GM23248 (cell line): ENCODE measurements around the gene PTPRF. TPM values are rescaled to one million over a fixed set of nuclear protein-coding genes. Genes with fewer than 3 reads are reported as not detected.

Experiments used
- DNase-seq: peaks from one replicate; pipeline ENCODE4 v3.0.0-alpha.2; 2015
- H2AFZ ChIP-seq: fragments of 200-600 bp; sonication (generic); 2 replicates; pipeline ENCODE4 v1.6.1; 2016; ENCODE audit warnings: antibody characterized with exemption
- H3F3A ChIP-seq: fragments of 200-600 bp; sonication (generic); 2 replicates; pipeline ENCODE4 v1.6.1; 2016; ENCODE audit warnings: mild to moderate bottlenecking, antibody characterized with exemption, mixed run types; ENCODE audit not compliant: insufficient read depth
- H3K27ac ChIP-seq: fragments of 200-600 bp; sonication (generic); 2 replicates; pipeline ENCODE4 v1.5.1; 2016; ENCODE audit warnings: mild to moderate bottlenecking
- H3K27me3 ChIP-seq: fragments of 200-600 bp; sonication (generic); replicated peaks from 2 replicates; pipeline ENCODE4 v1.6.1; 2016; ENCODE audit warnings: mild to moderate bottlenecking; ENCODE audit not compliant: insufficient read depth
- H3K36me3 ChIP-seq: fragments of 200-600 bp; sonication (generic); 2 replicates; pipeline ENCODE4 v1.6.1; 2016; ENCODE audit warnings: low read depth, mild to moderate bottlenecking
- H3K4me1 ChIP-seq: fragments of 200-600 bp; sonication (generic); 2 replicates; pipeline ENCODE4 v1.6.1; 2016; ENCODE audit warnings: mild to moderate bottlenecking; ENCODE audit not compliant: insufficient read depth
- H3K4me2 ChIP-seq: fragments of 200-600 bp; sonication (generic); one replicate; pipeline ENCODE4 v1.6.1; 2016; ENCODE audit warnings: mild to moderate bottlenecking; ENCODE audit not compliant: unreplicated experiment
- H3K4me3 ChIP-seq: fragments of 200-600 bp; sonication (generic); 2 replicates; pipeline ENCODE4 v1.5.1; 2016; ENCODE audit warnings: mild to moderate bottlenecking
- H3K79me2 ChIP-seq: fragments of 200-600 bp; sonication (generic); 2 replicates; pipeline ENCODE4 v1.6.1; 2016; ENCODE audit warnings: mild to moderate bottlenecking; ENCODE audit not compliant: insufficient read depth
- H3K9ac ChIP-seq: fragments of 200-600 bp; sonication (generic); 2 replicates; pipeline ENCODE4 v1.6.1; 2016; ENCODE audit warnings: mild to moderate bottlenecking
- H3K9me2 ChIP-seq: fragments of 200-600 bp; sonication (generic); 2 replicates; pipeline ENCODE4 v1.6.1; 2016; ENCODE audit warnings: mixed run types, mild to moderate bottlenecking, moderate library complexity; ENCODE audit not compliant: insufficient read depth
- H3K9me3 ChIP-seq: fragments of 200-600 bp; sonication (generic); one replicate; pipeline ENCODE4 v1.6.1; 2017; ENCODE audit warnings: low read depth
- H4K20me1 ChIP-seq: fragments of 200-600 bp; sonication (generic); 2 replicates; pipeline ENCODE4 v1.6.0; 2016; ENCODE audit not compliant: insufficient read depth
- EZH2 ChIP-seq: fragments of 200-600 bp; sonication (generic); IDR thresholded peaks from 2 replicates; pipeline ENCODE4 v1.6.1; 2018; ENCODE audit warnings: antibody characterized with exemption, mild to moderate bottlenecking; ENCODE audit not compliant: insufficient read depth, poor library complexity, severe bottlenecking
- EZH2phosphoT487 ChIP-seq: fragments of 200-600 bp; sonication (generic); IDR thresholded peaks from 2 replicates; pipeline ENCODE4 v1.6.1; 2018; ENCODE audit warnings: antibody characterized with exemption, moderate library complexity, mild to moderate bottlenecking, low read depth; ENCODE audit not compliant: insufficient read depth
- WGBS, 2 experiments: methylation state at CpG; one replicate each; pipeline ENCODE4 v1.1.6; 2015 to 2017; ENCODE audit warnings: low lambda C conversion rate in 2 of 2, low coverage in 1 of 2; ENCODE audit errors: missing lambda C conversion rate in 2 of 2; 5-methylcytosine and 5-hydroxymethylcytosine counted together
- in situ Hi-C: fragments of 300-500 bp; cut with MboI; formaldehyde crosslinking; loops from 2 replicates; pipeline ENCODE4 v1.15.0; 2020
- polyA plus RNA-seq: library from polyadenylated mRNA; unstranded; fragments of >200 nt; fragmentation: Nextera tagmentation; extraction: Ambion mirVana; gene quantifications from 2 replicates; pipeline ENCODE4 v1.2.1, GENCODE V29; 2016
- total RNA-seq: library from RNA; depleted of rRNA; stranded (reverse); fragments of >200 nt; shearing (Covaris generic); gene quantifications from 2 replicates; pipeline ENCODE4 v1.2.3, GENCODE V29; 2014

PTPRF gene
- total and polyA plus RNA-seq, 2 experiments from 2014 or later, result 14.0 to 15.0 TPM

DNA sequence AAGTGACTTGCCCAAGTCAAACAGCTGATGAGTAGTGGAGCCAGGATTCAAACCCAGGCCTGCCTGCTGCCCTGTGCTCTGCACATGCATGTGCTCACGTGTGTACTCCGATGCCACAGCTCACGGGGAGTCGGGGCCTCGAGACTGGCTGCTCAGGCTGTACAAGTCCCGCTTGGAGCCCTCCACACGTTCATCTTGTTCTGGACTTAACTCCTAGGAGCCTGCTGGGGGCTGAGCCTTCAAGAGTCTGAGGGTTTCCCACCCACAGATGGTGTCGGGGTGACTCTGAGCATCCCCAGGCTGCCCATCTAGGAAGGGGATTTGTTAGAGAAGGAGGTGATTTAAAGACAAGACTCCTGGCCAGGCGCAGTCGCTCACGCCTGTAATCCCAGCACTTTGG is 83.5 kb downstream of the PTPRF start:
- H3K4me3 ChIP-seq, result no peak overlapping the region
- WGBS, 2 experiments, result 83 to 89% methylated on average over 11 of the region's 11 CpGs
- TF ChIP-seq EZH2phosphoT487, result no peak
- TF ChIP-seq EZH2, result no peak
- H3K4me1 ChIP-seq, result no peaks in the 10 kb centered on the region
- no peak overlapping the region for H3K9ac ChIP-seq
- H3K27me3 ChIP-seq, result no peaks in the 10 kb centered on the region
- no peaks in the 10 kb centered on the region for H4K20me1 ChIP-seq
- no peak overlapping the region for H3K4me2 ChIP-seq
- DNase-seq, result no peak
- no peaks in the 10 kb centered on the region for H3K36me3 ChIP-seq
- H2AFZ ChIP-seq, result no peak overlapping the region
- H3F3A ChIP-seq, result no peaks in the 10 kb centered on the region
- in situ Hi-C loops, result no loop called here
- no peaks in the 10 kb centered on the region for H3K9me3 ChIP-seq
- no peaks in the 10 kb centered on the region for H3K9me2 ChIP-seq
- H3K79me2 ChIP-seq, result no peaks in the 10 kb centered on the region
- no peak overlapping the region for H3K27ac ChIP-seq

DNA sequence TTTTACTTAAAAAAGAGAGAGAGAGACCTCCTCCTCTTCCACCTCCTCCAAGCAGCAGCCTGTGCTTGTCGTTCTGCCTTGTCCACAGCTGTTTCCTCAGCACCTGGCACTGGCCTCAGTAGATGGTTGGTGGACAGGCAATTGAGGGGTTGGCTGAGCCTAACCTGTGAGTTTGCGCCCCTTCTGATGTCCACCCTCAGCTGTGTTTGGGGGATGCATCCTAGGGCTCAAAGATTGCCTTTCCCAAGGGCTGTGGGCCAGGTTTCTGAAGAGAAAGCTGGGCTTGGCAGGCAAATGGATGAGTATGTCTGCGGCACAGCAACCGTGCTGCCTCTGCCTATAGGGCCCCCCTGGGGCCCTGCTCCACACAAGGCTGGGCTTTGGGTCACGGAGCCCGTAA is 84.2 kb downstream of the PTPRF start:
- H3K9ac ChIP-seq, result no peak overlapping the region
- no peaks in the 10 kb centered on the region for H3K4me1 ChIP-seq
- no peak overlapping the region for H2AFZ ChIP-seq
- no peak overlapping the region for H3K4me2 ChIP-seq
- H3K27ac ChIP-seq, result no peak overlapping the region
- H4K20me1 ChIP-seq, result no peaks in the 10 kb centered on the region
- no peak overlapping the region for H3K4me3 ChIP-seq
- H3F3A ChIP-seq, result no peaks in the 10 kb centered on the region
- WGBS, 2 experiments, result 79 to 83% methylated on average over 6 of the region's 6 CpGs
- H3K9me2 ChIP-seq, result no peaks in the 10 kb centered on the region
- H3K27me3 ChIP-seq, result no peaks in the 10 kb centered on the region
- no peak for TF ChIP-seq EZH2
- in situ Hi-C loops, result no loop called here
- no peaks in the 10 kb centered on the region for H3K9me3 ChIP-seq
- H3K79me2 ChIP-seq, result no peaks in the 10 kb centered on the region
- DNase-seq, result no peak
- H3K36me3 ChIP-seq, result no peaks in the 10 kb centered on the region

DNA sequence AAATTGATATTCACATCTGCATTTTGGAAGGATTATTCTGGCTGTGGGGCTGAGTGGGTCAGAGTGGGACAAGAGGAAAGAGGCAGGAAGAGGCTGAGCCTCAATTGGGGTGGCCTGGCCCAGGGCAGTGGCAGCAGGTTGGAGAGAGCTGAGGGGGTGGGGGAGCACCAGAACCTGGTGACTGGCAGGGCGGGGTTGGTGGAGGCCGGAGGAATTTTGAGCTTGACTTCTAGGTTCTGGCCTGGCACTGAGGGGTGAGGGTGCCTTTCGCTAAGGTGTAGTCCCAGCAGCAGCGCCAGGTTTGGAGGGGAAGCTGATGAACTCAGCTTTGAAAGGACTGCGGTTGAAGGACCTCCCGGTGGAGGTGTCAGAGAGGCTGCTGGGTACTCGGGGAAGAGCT is 85.7 kb downstream of the PTPRF start:
- Histone ChIP-seq H3K4me1 (no peaks in the 10 kb centered on the region), H3K79me2 (no peaks in the 10 kb centered on the region), H3K9me3 (no peaks in the 10 kb centered on the region), H3K9ac (no peak overlapping the region), H3K27me3 (no peaks in the 10 kb centered on the region), H3K4me2 (no peak overlapping the region), H2AFZ (no peak overlapping the region), H3K36me3 (no peaks in the 10 kb centered on the region), H4K20me1 (no peaks in the 10 kb centered on the region), H3K9me2 (no peaks in the 10 kb centered on the region), H3F3A (no peaks in the 10 kb centered on the region), H3K4me3 (no peak overlapping the region), H3K27ac (no peak overlapping the region)
- in situ Hi-C loops, result no loop called here
- 87 to 90% methylated on average over 7 of the region's 7 CpGs for WGBS, 2 experiments
- DNase-seq, result no peak
- TF ChIP-seq EZH2 (no peak), EZH2phosphoT487 (no peak)

DNA sequence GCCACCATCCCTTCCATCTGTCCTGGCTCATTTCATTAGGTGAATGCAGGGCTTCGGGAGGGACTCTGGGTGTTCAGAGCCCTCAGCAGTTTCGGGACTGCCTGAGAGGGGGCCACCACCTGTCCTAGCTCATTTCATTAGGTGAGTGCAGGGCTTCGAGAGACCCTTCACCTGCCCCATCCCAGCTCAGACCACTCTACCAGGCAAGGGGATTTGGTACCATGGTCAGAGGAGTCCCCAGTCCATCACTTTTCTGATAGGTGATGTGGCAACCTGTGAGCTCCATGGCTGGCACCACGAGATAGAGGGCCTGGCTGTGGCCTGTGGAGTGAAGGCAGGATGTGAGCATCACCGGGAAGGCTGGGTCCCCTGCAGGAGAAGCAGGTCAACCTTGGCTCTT is 86.3 kb downstream of the PTPRF start:
- Histone ChIP-seq H3K9me3 (no peaks in the 10 kb centered on the region), H3K9me2 (no peaks in the 10 kb centered on the region), H3K36me3 (no peaks in the 10 kb centered on the region), H3K4me1 (no peaks in the 10 kb centered on the region), H3K9ac (no peak overlapping the region), H4K20me1 (no peaks in the 10 kb centered on the region), H3K27ac (no peak overlapping the region), H3K4me3 (no peak overlapping the region), H3K27me3 (no peaks in the 10 kb centered on the region), H3K4me2 (no peak overlapping the region), H2AFZ (no peak overlapping the region), H3F3A (no peaks in the 10 kb centered on the region), H3K79me2 (no peaks in the 10 kb centered on the region)
- in situ Hi-C loops, result no loop called here
- WGBS, 2 experiments, result 83 to 85% methylated on average over 5 of the region's 5 CpGs
- no peak for DNase-seq
- TF ChIP-seq EZH2phosphoT487, result no peak
- TF ChIP-seq EZH2, result no peak

DNA sequence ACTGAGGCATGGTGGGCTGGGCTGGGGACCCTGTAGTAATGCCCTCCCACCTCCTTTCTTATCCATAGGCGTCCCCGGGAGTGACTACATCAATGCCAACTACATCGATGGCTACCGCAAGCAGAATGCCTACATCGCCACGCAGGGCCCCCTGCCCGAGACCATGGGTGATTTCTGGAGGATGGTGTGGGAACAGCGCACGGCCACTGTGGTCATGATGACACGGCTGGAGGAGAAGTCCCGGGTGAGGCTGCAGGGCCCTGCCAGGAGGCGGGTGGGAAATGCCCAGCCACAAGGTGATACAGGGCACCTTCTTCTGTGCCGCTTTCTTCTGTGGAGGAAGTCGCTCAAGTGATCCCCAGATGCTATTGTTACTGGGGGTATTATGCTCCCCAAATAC is 87.0 kb downstream of the PTPRF start:
- no peak for TF ChIP-seq EZH2
- in situ Hi-C loops, result no loop called here
- Histone ChIP-seq H2AFZ (no peak overlapping the region), H3K27ac (no peak overlapping the region), H3K9ac (no peak overlapping the region), H3K4me2 (no peak overlapping the region), H4K20me1 (no peaks in the 10 kb centered on the region), H3K36me3 (no peaks in the 10 kb centered on the region), H3K79me2 (no peaks in the 10 kb centered on the region), H3K4me3 (no peak overlapping the region), H3K9me3 (no peaks in the 10 kb centered on the region), H3K27me3 (no peaks in the 10 kb centered on the region), H3F3A (no peaks in the 10 kb centered on the region), H3K4me1 (no peaks in the 10 kb centered on the region), H3K9me2 (no peaks in the 10 kb centered on the region)
- DNase-seq, result no peak
- WGBS, 2 experiments, result 88 to 90% methylated on average over 13 to 14 of the region's 14 CpGs
